Epithelial cell of esophagus (primary cell): ENCODE data around the gene NHSL2.

Experiments used
- DNase-seq: peaks from one replicate; pipeline ENCODE4 v3.0.0; 2010; ENCODE audit warnings: low read depth
- H3K4me3 ChIP-seq: 2 replicates; pipeline ENCODE4 v1.5.1; 2011; ENCODE audit warnings: mild to moderate bottlenecking, low read length, control low read depth
- CTCF ChIP-seq: IDR thresholded peaks from 2 replicates; pipeline ENCODE4 v1.5.1; 2011; ENCODE audit warnings: low read depth, mild to moderate bottlenecking, low read length, control low read depth, inconsistent platforms; ENCODE audit not compliant: insufficient read depth; ENCODE audit errors: missing control alignments

Gene NHSL2

GRCh38 chrX:71885099-71885498 is 25.5 kb upstream of the NHSL2 start:
- no peak overlapping the region for H3K4me3 ChIP-seq
- no peak for DNase-seq
- no peak for TF ChIP-seq CTCF

DNA sequence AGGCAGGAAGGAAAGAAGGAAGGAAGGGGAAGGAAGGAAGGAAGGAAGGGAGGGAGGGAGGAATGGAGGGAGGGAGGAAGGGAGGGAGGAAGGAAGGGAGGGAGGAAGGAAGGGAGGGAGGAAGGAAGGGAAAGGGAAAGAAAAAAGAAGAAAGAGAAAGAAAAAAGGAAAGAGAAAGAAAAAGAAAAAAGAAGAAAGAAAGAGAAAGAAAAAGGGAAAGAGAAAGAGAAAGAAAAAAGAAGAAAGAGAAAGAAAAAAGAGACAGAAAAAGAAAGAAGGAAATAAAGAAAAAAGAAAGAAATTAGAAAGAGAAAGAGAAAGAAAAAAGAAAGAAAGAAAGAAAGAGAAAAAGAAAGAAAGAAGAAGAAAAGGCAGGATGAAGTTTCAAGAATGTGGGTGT is 15.0 kb upstream of the NHSL2 start:
- no peak overlapping the region for H3K4me3 ChIP-seq
- no peak for TF ChIP-seq CTCF
- no peak for DNase-seq

DNA sequence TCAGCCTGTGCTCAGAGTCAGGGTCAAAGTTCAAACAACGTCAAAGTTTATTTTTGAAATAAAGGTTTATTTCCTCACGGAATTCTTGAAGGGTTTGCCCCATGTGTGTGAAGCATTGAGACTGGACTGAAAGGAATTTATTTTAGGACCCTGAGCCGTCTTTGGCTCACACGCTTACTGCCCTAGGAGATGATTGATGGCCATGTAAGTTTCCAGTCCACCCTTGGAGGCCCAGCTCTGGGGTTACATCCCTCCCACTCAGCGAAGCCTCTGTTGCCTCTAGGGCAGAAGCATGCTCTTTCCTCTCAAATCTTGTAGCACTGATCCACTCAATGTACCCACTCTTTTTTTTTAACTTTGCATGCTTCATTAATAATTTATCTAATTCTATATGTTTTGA is 4.5 kb upstream of the NHSL2 start:
- H3K4me3 ChIP-seq: no peak overlapping the region
- no peak for TF ChIP-seq CTCF
- DNase-seq: no peak

DNA sequence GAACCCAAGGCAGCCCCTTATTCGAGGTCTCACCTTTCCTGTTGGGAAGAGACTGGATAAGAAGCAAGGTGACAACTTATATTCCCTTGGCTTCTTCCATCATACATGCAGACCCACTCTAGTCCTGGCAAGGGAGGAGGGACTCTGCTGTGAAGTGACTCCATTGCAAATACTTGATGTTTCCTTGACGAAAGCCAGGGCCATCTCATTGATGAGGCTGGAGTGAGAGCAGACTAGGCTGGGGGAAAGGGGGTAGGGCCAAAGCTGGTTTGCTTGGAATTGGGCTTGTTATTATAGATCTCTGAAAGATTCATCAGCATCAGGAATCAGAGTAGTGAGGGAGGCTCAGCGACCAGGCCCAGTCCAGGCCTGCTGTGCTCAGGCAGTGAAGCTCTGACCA is 2.3 kb upstream of the NHSL2 start:
- H3K4me3 ChIP-seq: no peak overlapping the region
- TF ChIP-seq CTCF: no peak
- DNase-seq: no peak

DNA sequence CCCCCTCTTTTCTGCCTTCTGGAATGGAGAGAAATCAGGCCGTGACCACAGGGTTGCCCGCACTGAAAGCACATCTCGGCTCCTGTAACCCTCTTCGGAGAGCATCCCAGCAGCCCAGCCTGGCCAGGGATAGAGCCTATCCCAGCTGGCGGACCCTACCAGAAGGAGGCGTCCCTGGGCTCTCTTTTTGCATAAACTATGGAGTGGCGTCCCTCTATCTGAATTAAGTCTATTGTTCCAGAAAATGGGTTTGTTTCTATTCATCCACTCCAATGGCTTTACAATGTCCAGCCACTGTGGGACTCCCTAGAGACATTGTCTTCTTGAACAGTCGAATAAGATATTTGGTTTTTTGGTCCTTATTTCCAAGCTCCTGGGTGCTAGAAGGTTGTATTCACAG is 689 bp upstream of the NHSL2 start:
- DNase-seq: no peak
- TF ChIP-seq CTCF: no peak
- H3K4me3 ChIP-seq: no peak overlapping the region

- H3K4me3 ChIP-seq: no peak overlapping the region
- DNase-seq: peak; percentile 2
- no peak for TF ChIP-seq CTCF
These were observed 513 bp downstream of the NHSL2 start for GRCh38 chrX:71910986-71911730.

DNA sequence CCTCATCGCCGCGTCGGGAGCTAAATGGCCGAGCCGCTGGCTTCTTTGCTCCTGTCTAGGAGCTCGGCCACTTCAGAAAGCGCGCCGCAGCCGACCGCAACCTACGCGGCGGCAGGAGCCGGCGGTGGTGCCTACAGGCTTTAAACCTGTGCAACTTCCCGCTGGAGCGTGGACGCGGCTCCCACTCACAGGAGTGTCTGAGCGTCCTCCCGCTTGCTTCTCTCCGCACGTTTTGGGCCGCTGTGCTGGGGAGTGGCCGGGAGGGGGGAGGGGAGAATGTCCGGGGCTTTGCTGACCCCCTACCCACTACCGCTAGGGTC is 1.0 kb downstream of the NHSL2 start:
- TF ChIP-seq CTCF: no peak
- H3K4me3 ChIP-seq: no peak overlapping the region
- DNase-seq: no peak
